ENCODE results near the gene CHD5. TPM values are rescaled to one million over a fixed set of nuclear protein-coding genes. Genes with fewer than 3 reads are reported as not detected.

CHD5 gene
- polyA plus RNA-seq, 3 donors = 0.07 TPM; not detected in 2

- TF ChIP-seq CTCF (IDR thresholded peaks at IDR 0.05) = no peak
- no peaks in the 10 kb centered on the region for H3K27me3 Mint-ChIP-seq (ENCODE audit: low read depth in 3 of 3)
- no peak overlapping the region for H3K4me3 Mint-ChIP-seq
- no peaks in the 10 kb centered on the region for H3K4me1 Mint-ChIP-seq
- no peak overlapping the region for H3K4me2 ChIP-seq (replicated peaks; ENCODE audit: extremely low read depth, low read length, poor library complexity, severe bottlenecking)
- H3K9me3 Mint-ChIP-seq = peaks cover 0 to 2% (median 0%) of the 10 kb centered on the region in 7 donors
- 98% methylated on average over 11 of the region's 13 CpGs for WGBS (ENCODE audit: insufficient coverage)
- peaks cover 100% of the 10 kb centered on the region for H4K20me1 ChIP-seq (ENCODE audit: insufficient read depth, low read length)
- peaks cover 60% of the 10 kb centered on the region for H3K79me2 ChIP-seq (ENCODE audit: insufficient read depth, low read length)
- H3K9me3 ChIP-seq (replicated peaks in 1 of 2; ENCODE audit: control insufficient read depth in 1 of 2, insufficient read depth in 1 of 2, low read length in 2 of 2) = no peaks in the 10 kb centered on the region
- no peaks in the 10 kb centered on the region for H3K4me1 ChIP-seq (ENCODE audit: control insufficient read depth in 1 of 2, insufficient read depth in 2 of 2, low read length in 2 of 2)
- H3K27ac Mint-ChIP-seq = no peak overlapping the region
- H3K36me3 Mint-ChIP-seq = peaks cover 63 to 88% of the 10 kb centered on the region in 2 donors
- intact Hi-C loops (cut with micrococcal nuclease) = no loop called here
- H3K36me3 ChIP-seq (replicated peaks in 1 of 2; ENCODE audit: control insufficient read depth in 1 of 2, insufficient read depth in 2 of 2, low read length in 2 of 2) = peaks cover 80 to 96% of the 10 kb centered on the region in 2 donors
- H2AFZ ChIP-seq (ENCODE audit: insufficient read depth, low read depth, low read length, poor library complexity, severe bottlenecking) = no peak overlapping the region
- H3K4me3 ChIP-seq (replicated peaks in 1 of 3; ENCODE audit: low read depth in 2 of 3, low read length in 3 of 3) = no peak overlapping the region
- H3K27ac ChIP-seq (ENCODE audit: low read depth in 1 of 2, low read length in 2 of 2) = no peak overlapping the region
- H3K27me3 ChIP-seq (ENCODE audit: control insufficient read depth in 2 of 2, insufficient read depth in 2 of 2, low read length in 2 of 2) = no peaks in the 10 kb centered on the region
- H3K9ac ChIP-seq (ENCODE audit: insufficient read depth, low read length, poor library complexity, severe bottlenecking) = no peak overlapping the region
- DNase-seq = no peak
Observed at GRCh38 chr1:6071219-6071618, 108.9 kb downstream of the CHD5 start.

GRCh38 chr1:6070450-6070974 lies 109.6 kb downstream of the CHD5 start:
- intact Hi-C loops (cut with micrococcal nuclease) = no loop called here
- no peaks in the 10 kb centered on the region for H3K4me1 Mint-ChIP-seq
- H3K9me3 ChIP-seq (replicated peaks in 1 of 2; ENCODE audit: control insufficient read depth in 1 of 2, insufficient read depth in 1 of 2, low read length in 2 of 2) = no peaks in the 10 kb centered on the region
- no peaks in the 10 kb centered on the region for H3K27me3 Mint-ChIP-seq (ENCODE audit: low read depth in 3 of 3)
- DNase-seq = no peak
- peaks cover 60 to 88% of the 10 kb centered on the region in 2 donors for H3K36me3 Mint-ChIP-seq
- no peak overlapping the region for H3K9ac ChIP-seq (ENCODE audit: insufficient read depth, low read length, poor library complexity, severe bottlenecking)
- no peaks in the 10 kb centered on the region for H3K4me1 ChIP-seq (ENCODE audit: control insufficient read depth in 1 of 2, insufficient read depth in 2 of 2, low read length in 2 of 2)
- no peak overlapping the region for H2AFZ ChIP-seq (ENCODE audit: insufficient read depth, low read depth, low read length, poor library complexity, severe bottlenecking)
- no peaks in the 10 kb centered on the region for H3K9me3 Mint-ChIP-seq
- H3K79me2 ChIP-seq (ENCODE audit: insufficient read depth, low read length) = peaks cover 64% of the 10 kb centered on the region
- H3K27ac ChIP-seq (ENCODE audit: low read depth in 1 of 2, low read length in 2 of 2) = peak overlapping the region in 1 of 2 donors; percentile 54
- WGBS (ENCODE audit: insufficient coverage) = 100% methylated on average over 5 of the region's 9 CpGs
- peaks cover 100% of the 10 kb centered on the region for H4K20me1 ChIP-seq (ENCODE audit: insufficient read depth, low read length)
- peaks cover 80 to 96% of the 10 kb centered on the region in 2 donors for H3K36me3 ChIP-seq (replicated peaks in 1 of 2; ENCODE audit: control insufficient read depth in 1 of 2, insufficient read depth in 2 of 2, low read length in 2 of 2)
- H3K4me3 ChIP-seq (replicated peaks in 1 of 3; ENCODE audit: low read depth in 2 of 3, low read length in 3 of 3) = no peak overlapping the region
- TF ChIP-seq CTCF (IDR thresholded peaks at IDR 0.05) = no peak
- H3K27me3 ChIP-seq (ENCODE audit: control insufficient read depth in 2 of 2, insufficient read depth in 2 of 2, low read length in 2 of 2) = no peaks in the 10 kb centered on the region
- no peak overlapping the region for H3K4me2 ChIP-seq (replicated peaks; ENCODE audit: extremely low read depth, low read length, poor library complexity, severe bottlenecking)
- no peak overlapping the region for H3K4me3 Mint-ChIP-seq
- peak overlapping the region in 1 of 7 donors; percentile 38 for H3K27ac Mint-ChIP-seq

All from CD14-positive monocyte (primary cell).